A172 (cell line): ENCODE results near the gene VCY. TPM values are rescaled to one million over a fixed set of nuclear protein-coding genes. Genes with fewer than 3 reads are reported as not detected.
"Not testable (repeated sequence)": the region's sequence is repeated elsewhere in the genome, so short reads cannot be mapped to it uniquely, and the experiment has no call there.

Experiments used
- DNase-seq: peaks from one replicate; pipeline ENCODE4 v3.0.0-alpha.2; 2015; ENCODE audit warnings: low spot score
- total RNA-seq: library from RNA; depleted of rRNA; stranded (reverse); fragments of >200 nt; shearing (Covaris generic); gene quantifications from 2 replicates; pipeline ENCODE4 v1.2.3, GENCODE V29; 2014; rRNA removed

Gene VCY
- not detected in 2 replicates for total RNA-seq

DNA sequence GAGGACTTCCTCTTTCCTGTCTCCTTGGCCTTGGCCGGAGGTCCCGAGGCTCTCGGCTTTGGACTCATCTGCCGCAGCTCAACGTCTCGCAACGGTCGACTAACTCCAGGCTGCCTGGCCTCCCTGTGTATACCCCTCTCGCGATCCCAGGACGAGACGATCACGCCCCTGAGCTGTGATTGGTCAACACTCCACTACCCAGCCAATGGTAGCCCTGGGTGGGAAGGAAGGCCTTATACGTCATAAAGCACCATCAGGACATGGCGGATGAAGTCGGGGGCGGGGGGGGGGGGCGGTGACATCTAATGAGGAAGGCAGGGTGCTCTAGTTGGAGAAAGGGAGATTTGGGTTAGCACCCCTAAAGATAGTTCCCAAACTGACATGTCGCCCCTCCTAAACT, at the start of gene VCY:
VCY (minus strand) TSS at position 101 of the 400 bp plus-strand sequence; CDS start at position 68, 33 bp downstream.
- DNase-seq: not testable (repeated sequence)

DNA sequence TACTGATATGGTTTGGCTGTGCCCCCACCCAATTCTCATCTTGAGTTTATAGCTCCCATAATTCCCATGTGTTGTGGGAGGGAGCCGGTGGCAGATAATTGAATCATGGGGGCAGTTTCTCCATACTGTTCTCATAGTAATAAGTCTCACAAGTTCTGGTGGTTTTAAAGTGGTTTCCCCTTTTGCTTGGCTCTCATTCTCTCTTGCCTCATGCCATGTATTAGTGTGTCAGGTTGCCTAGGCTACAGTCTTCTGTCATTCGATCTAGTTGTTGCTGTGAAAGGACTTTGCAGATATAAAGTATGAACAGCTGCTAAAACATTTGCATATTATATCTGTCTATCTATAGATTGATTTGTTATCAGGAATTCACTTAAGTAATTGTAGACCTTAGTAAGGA, 44.1 kb upstream of the VCY start:
- not testable (repeated sequence) for DNase-seq

DNA sequence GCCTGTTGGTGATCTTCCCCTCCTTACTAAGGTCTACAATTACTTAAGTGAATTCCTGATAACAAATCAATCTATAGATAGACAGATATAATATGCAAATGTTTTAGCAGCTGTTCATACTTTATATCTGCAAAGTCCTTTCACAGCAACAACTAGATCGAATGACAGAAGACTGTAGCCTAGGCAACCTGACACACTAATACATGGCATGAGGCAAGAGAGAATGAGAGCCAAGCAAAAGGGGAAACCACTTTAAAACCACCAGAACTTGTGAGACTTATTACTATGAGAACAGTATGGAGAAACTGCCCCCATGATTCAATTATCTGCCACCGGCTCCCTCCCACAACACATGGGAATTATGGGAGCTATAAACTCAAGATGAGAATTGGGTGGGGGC, 25.6 kb upstream of the VCY start:
- not testable (repeated sequence) for DNase-seq

DNA sequence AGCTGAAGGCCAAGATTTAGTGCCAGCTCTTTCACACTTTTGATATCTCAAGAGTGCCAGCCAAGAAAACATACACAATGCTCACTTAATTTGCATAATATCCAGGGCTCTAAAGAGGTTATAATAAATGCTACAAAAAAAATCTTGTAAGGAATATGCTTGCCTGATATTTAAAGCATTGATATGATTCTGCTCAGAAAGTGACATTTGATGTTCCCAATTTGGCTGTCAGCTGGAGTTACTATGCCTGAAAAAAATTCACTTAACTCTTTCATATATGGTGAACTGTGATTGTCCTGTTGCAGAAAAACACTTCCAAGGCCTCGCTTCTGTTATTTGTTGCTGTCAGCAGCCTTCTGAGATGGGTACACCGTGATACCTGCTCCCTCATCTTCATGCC, 43.9 kb downstream of the VCY start:
- not testable (repeated sequence) for DNase-seq

Other genes with a start within 250 kb of the VCY start
- not detected in 2 replicates for gene VCY1B, start 69.8 kb upstream of the VCY start, total RNA-seq